GM18520 (cell line): ENCODE measurements around the gene ATF6B.
"Not testable (repeated sequence)": the region's sequence is repeated elsewhere in the genome, so short reads cannot be mapped to it uniquely, and the experiment has no call there.

Source experiments
- ATAC-seq: cut with Tn5 transposase; IDR thresholded peaks from one replicate; pipeline ENCODE4 v1.9.1; 2021; ENCODE audit not compliant: unreplicated experiment

ATF6B gene

GRCh38 chr6:32083812-32084768, 44.0 kb downstream of the ATF6B start:
- ATAC-seq, result no peak

GRCh38 chr6:32082935-32083334, 45.1 kb downstream of the ATF6B start:
- ATAC-seq, result no peak

- no peak for ATAC-seq
Observed at GRCh38 chr6:32082478-32082877, 45.6 kb downstream of the ATF6B start.

- ATAC-seq, result no peak
Observed at GRCh38 chr6:32081168-32081990, 46.7 kb downstream of the ATF6B start.

GRCh38 chr6:32079566-32080290, 48.3 kb downstream of the ATF6B start:
- ATAC-seq, result no peak

GRCh38 chr6:32076321-32076809, 51.7 kb downstream of the ATF6B start:
- ATAC-seq, result no peak

- no peak for ATAC-seq
Observed at GRCh38 chr6:32075781-32076180, 52.3 kb downstream of the ATF6B start.

GRCh38 chr6:32074996-32075532, 53.0 kb downstream of the ATF6B start:
- ATAC-seq, result no peak

GRCh38 chr6:32073613-32074012, 54.4 kb downstream of the ATF6B start:
- ATAC-seq, result no peak

GRCh38 chr6:32073101-32073500, 54.9 kb downstream of the ATF6B start:
- ATAC-seq, result no peak

- no peak for ATAC-seq
Observed at GRCh38 chr6:32070814-32071543, 57.1 kb downstream of the ATF6B start.

GRCh38 chr6:32069878-32070515, 58.0 kb downstream of the ATF6B start:
- ATAC-seq, result no peak

- no peak for ATAC-seq
Observed at GRCh38 chr6:32069460-32069859, 58.6 kb downstream of the ATF6B start.

GRCh38 chr6:32068867-32069266, 59.2 kb downstream of the ATF6B start:
- no peak for ATAC-seq

- ATAC-seq, result not testable (repeated sequence)
Observed at GRCh38 chr6:32068315-32068714, 59.7 kb downstream of the ATF6B start.

- not testable (repeated sequence) for ATAC-seq
Observed at GRCh38 chr6:32067521-32067920, 60.5 kb downstream of the ATF6B start.
